ENCODE results near the gene FHL2.

FHL2 gene

GRCh38 chr2:105393373-105394055 lies 5.3 kb downstream of the FHL2 start:
- TF ChIP-seq CTCF (conservative IDR thresholded peaks at IDR 0.05; ENCODE audit: low read depth, low read length), result no peak
- no peak for DNase-seq (ENCODE audit: low read depth)
- H3K4me3 ChIP-seq (ENCODE audit: low read length), result no peak overlapping the region

- no peak for TF ChIP-seq CTCF (conservative IDR thresholded peaks at IDR 0.05; ENCODE audit: low read depth, low read length)
- no peak for DNase-seq (ENCODE audit: low read depth)
- H3K4me3 ChIP-seq (ENCODE audit: low read length), result no peak overlapping the region
These were observed 6.8 kb downstream of the FHL2 start for GRCh38 chr2:105391763-105392662.

- DNase-seq (ENCODE audit: low read depth), result no peak
- no peak for TF ChIP-seq CTCF (conservative IDR thresholded peaks at IDR 0.05; ENCODE audit: low read depth, low read length)
- H3K4me3 ChIP-seq (ENCODE audit: low read length), result no peak overlapping the region
These were observed 7.7 kb downstream of the FHL2 start for GRCh38 chr2:105391058-105391627.

- TF ChIP-seq CTCF (conservative IDR thresholded peaks at IDR 0.05; ENCODE audit: low read depth, low read length), result no peak
- no peak for DNase-seq (ENCODE audit: low read depth)
- H3K4me3 ChIP-seq (ENCODE audit: low read length), result no peak overlapping the region
These were observed 8.4 kb downstream of the FHL2 start for GRCh38 chr2:105390454-105390853.

- no peak for DNase-seq (ENCODE audit: low read depth)
- no peak for TF ChIP-seq CTCF (conservative IDR thresholded peaks at IDR 0.05; ENCODE audit: low read depth, low read length)
- H3K4me3 ChIP-seq (ENCODE audit: low read length), result no peak overlapping the region
These were observed 9.9 kb downstream of the FHL2 start for GRCh38 chr2:105388971-105389381.

- H3K4me3 ChIP-seq (ENCODE audit: low read length), result no peak overlapping the region
- no peak for TF ChIP-seq CTCF (conservative IDR thresholded peaks at IDR 0.05; ENCODE audit: low read depth, low read length)
- DNase-seq (ENCODE audit: low read depth), result no peak
These were observed 11.6 kb downstream of the FHL2 start for GRCh38 chr2:105387225-105387624.

Data from retinal pigment epithelial cell (primary cell).